HCT116 (cell line): ENCODE results near the gene MIA3.

Source experiments
- EZH2 ChIP-seq: fragments of 200-600 bp; sonication (generic); IDR thresholded peaks from 2 replicates; pipeline ENCODE4 v1.6.1; 2017; ENCODE audit warnings: antibody characterized with exemption, mixed run types
- EZH2phosphoT487 ChIP-seq: fragments of 200-600 bp; IDR thresholded peaks from 2 replicates; pipeline ENCODE4 v1.6.1; 2018; ENCODE audit warnings: antibody characterized with exemption, borderline replicate concordance
- POLR2A ChIP-seq: IDR thresholded peaks from 2 replicates; pipeline ENCODE4 v1.7.0; 2011; ENCODE audit warnings: borderline replicate concordance; ENCODE audit not compliant: insufficient read depth, insufficient read length; ENCODE audit errors: extremely low read depth
- POLR2AphosphoS5 ChIP-seq: IDR thresholded peaks from 2 replicates; pipeline ENCODE4 v1.6.1; 2011; ENCODE audit warnings: mild to moderate bottlenecking, low read depth, low read length, moderate library complexity
- TCF7L2 ChIP-seq: IDR thresholded peaks from 2 replicates; pipeline ENCODE4 v1.7.0; 2011; ENCODE audit warnings: borderline replicate concordance, inconsistent platforms; ENCODE audit not compliant: insufficient read depth, insufficient read length; ENCODE audit errors: extremely low read depth
- ZNF274 ChIP-seq: fragments of 200-500 bp; sonication (Bioruptor generic); IDR thresholded peaks from 2 replicates; pipeline ENCODE4 v1.6.1; 2014; ENCODE audit warnings: mild to moderate bottlenecking, low read depth, low read length, inconsistent platforms
- TF ChIP-seq, protein P1 (sequence below), 3 experiments: fragments of 200-600 bp in 1 of 3; sonication (generic) in 1 of 3; IDR thresholded peaks in 2 of 3; conservative IDR thresholded peaks in 1 of 3; 2 replicates each; pipeline ENCODE4 v1.5.1; 2012 to 2017; ENCODE audit warnings: low read depth in 2 of 3, low read length in 2 of 3, antibody characterized with exemption in 1 of 3, borderline replicate concordance in 1 of 3, control low read depth in 1 of 3, mild to moderate bottlenecking in 1 of 3, mixed read lengths in 1 of 3, mixed run types in 1 of 3, moderate library complexity in 1 of 3; ENCODE audit not compliant: insufficient read depth in 1 of 3

DNA sequence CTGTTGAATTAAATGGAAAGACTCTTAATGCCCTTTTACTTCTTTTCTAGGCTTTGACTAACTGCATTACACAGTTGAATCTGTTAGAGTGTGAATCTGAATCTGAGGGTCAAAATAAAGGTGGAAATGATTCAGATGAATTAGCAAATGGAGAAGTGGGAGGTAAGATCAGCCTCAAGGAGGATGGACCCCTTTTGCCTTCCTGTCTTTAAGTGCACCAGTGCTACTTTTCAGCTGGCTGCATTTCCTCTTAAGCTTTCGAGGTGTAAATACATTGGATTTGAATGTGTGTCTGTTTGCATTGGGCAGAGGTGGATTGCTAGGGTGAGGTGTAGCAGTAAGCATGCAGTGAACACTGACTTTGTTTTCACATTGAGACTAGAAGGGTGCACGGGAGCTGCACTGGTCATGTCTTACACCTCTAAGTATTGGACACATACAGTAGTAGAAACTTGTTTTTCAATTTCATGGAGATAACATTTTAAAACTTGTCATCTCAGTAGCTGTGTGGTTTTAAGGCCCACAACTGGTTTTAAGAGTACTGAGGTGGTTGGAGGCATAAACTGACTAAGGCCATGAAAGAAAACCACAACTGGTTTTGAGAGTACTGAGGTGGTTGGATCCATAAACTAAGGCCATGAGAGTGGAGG, 35.4 kb downstream of the MIA3 start:
- TF ChIP-seq, protein P1, sequence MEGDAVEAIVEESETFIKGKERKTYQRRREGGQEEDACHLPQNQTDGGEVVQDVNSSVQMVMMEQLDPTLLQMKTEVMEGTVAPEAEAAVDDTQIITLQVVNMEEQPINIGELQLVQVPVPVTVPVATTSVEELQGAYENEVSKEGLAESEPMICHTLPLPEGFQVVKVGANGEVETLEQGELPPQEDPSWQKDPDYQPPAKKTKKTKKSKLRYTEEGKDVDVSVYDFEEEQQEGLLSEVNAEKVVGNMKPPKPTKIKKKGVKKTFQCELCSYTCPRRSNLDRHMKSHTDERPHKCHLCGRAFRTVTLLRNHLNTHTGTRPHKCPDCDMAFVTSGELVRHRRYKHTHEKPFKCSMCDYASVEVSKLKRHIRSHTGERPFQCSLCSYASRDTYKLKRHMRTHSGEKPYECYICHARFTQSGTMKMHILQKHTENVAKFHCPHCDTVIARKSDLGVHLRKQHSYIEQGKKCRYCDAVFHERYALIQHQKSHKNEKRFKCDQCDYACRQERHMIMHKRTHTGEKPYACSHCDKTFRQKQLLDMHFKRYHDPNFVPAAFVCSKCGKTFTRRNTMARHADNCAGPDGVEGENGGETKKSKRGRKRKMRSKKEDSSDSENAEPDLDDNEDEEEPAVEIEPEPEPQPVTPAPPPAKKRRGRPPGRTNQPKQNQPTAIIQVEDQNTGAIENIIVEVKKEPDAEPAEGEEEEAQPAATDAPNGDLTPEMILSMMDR (IDR thresholded peaks at IDR 0.05 in 2 of 3, conservative IDR thresholded peaks at IDR 0.05 in 1 of 3; ENCODE audit: borderline replicate concordance in 1 of 3, insufficient read depth in 1 of 3, low read depth in 2 of 3, low read length in 2 of 3) = no peak
- TF ChIP-seq POLR2A = no peak
- TF ChIP-seq ZNF274 = no peak
- TF ChIP-seq EZH2phosphoT487 = no peak
- no peak for TF ChIP-seq TCF7L2
- TF ChIP-seq POLR2AphosphoS5 = no peak
- TF ChIP-seq EZH2 = no peak
